Memory B cell (primary cell): ENCODE data around the gene GPR32.
A peak's percentile ranks its signal among the peaks of the same experiment; 100 is the strongest.
"Not testable (repeated sequence)": the region's sequence is repeated elsewhere in the genome, so short reads cannot be mapped to it uniquely, and the experiment has no call there.

Experiments
- ATAC-seq: fragments of 150-1000 bp; cut with Tn5 transposase; 2 replicates; pipeline ENCODE4 v1.10.0; 2021; ENCODE audit warnings: low read depth, mild to moderate bottlenecking, moderate library complexity
- DNase-seq, 2 donors: peaks; one replicate each; pipeline ENCODE4 v3.0.0; 2022; ENCODE audit warnings: low spot score in 2 of 2
- H3K27ac Mint-ChIP-seq: one replicate; pipeline ENCODE4 v1.8.0; 2022; ENCODE audit warnings: mild to moderate bottlenecking, moderate library complexity, mixed read lengths
- H3K27me3 Mint-ChIP-seq: one replicate; pipeline ENCODE4 v1.8.0; 2022; ENCODE audit warnings: mixed read lengths
- H3K36me3 Mint-ChIP-seq: one replicate; pipeline ENCODE4 v1.8.0; 2022; ENCODE audit warnings: mild to moderate bottlenecking, mixed read lengths
- H3K4me1 Mint-ChIP-seq: one replicate; pipeline ENCODE4 v1.8.0; 2022; ENCODE audit warnings: mixed read lengths
- H3K4me3 Mint-ChIP-seq: one replicate; pipeline ENCODE4 v1.8.0; 2022; ENCODE audit warnings: mild to moderate bottlenecking, moderate library complexity, mixed read lengths
- H3K9me3 Mint-ChIP-seq: one replicate; pipeline ENCODE4 v1.8.0; 2022; ENCODE audit warnings: mixed read lengths

The GPR32 gene

DNA sequence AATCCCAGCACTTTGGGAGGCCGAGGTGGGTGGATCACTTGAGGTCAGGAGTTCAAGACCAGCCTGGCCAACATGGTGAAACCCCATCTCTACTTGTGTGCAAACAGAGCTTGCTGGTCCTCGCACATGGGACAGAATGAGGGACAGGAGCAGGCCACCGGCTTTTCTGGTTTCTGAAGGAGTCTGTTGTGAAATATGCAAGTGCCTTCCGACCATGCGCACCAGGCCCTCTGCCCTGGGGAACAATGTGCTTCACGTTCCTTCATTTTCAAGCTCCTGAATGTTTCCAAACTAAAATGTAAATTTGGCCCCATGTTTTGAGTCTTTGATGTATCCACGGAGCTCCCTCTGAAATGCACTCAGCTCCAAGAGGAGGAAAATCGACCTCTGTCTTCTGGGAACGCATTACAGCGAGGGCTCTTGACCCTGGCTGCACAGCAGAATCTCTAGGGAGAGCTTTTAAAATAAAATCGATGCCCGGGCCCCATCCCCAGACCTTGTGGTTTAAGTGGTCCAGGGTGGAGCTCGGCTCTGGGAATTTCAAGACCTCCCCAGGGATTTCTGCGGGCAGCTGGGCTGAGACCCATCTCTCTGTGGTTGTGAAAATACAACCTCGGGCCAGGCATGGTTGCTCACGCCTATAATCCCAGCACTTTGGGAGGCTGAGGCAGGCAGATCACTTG, 10.6 kb downstream of the GPR32 start:
- DNase-seq = no peak
- H3K9me3 Mint-ChIP-seq = peaks cover 4% of the 10 kb centered on the region
- H3K27me3 Mint-ChIP-seq = peaks cover 31% of the 10 kb centered on the region
- no peaks in the 10 kb centered on the region for H3K36me3 Mint-ChIP-seq
- no peak for ATAC-seq
- H3K4me3 Mint-ChIP-seq = no peak overlapping the region
- no peak overlapping the region for H3K27ac Mint-ChIP-seq
- H3K4me1 Mint-ChIP-seq = peaks cover 3% of the 10 kb centered on the region

DNA sequence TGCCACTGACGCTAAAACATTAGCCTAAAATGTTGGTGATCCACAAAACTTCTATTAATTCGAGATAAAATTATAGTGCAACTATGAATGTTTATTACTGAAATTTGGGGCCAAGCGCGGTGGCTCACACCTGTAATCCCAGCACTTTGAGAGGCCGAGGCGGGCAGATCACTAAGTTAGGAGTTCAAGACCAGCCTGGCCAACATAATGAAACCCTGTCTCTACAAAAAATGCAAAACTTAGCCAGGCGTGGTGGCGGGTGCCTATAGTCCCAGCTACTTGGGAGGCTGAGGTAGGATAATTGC, 13.5 kb downstream of the GPR32 start:
- H3K36me3 Mint-ChIP-seq, ATAC-seq, H3K9me3 Mint-ChIP-seq, H3K4me3 Mint-ChIP-seq, H3K27ac Mint-ChIP-seq, DNase-seq, H3K4me1 Mint-ChIP-seq: not testable (repeated sequence)
- H3K27me3 Mint-ChIP-seq = peaks cover 23% of the 10 kb centered on the region

DNA sequence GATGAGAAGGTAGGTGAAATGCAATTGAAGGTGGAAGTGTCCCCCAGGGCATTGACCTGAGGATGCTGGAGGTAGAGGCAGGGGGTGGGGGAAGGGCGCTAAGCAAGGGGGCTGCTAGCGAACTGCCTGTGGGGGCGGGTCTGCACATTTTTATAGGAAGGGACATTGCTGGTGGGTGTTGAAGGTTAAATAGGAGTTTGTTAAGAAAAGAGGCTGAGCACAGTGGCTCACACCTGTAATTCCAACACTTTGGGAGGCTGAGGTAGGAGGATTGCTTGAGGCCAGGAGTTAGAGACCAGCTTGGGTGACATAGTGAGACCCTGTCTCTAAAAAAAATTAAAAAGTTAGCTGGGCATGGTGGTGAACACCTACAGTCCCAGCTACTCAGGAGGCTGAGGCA, 14.4 kb downstream of the GPR32 start:
- H3K4me3 Mint-ChIP-seq = no peak overlapping the region
- DNase-seq (no peak), ATAC-seq (no peak)
- peaks cover 3% of the 10 kb centered on the region for H3K4me1 Mint-ChIP-seq
- peaks cover 15% of the 10 kb centered on the region for H3K27me3 Mint-ChIP-seq
- no peaks in the 10 kb centered on the region for H3K9me3 Mint-ChIP-seq
- no peaks in the 10 kb centered on the region for H3K36me3 Mint-ChIP-seq
- H3K27ac Mint-ChIP-seq = no peak overlapping the region

- Mint-ChIP-seq H3K27me3 (peaks cover 15% of the 10 kb centered on the region), H3K36me3 (no peaks in the 10 kb centered on the region)
- no peak for DNase-seq
These were observed 15.1 kb downstream of the GPR32 start for GRCh38 chr19:50785329-50785728.

DNA sequence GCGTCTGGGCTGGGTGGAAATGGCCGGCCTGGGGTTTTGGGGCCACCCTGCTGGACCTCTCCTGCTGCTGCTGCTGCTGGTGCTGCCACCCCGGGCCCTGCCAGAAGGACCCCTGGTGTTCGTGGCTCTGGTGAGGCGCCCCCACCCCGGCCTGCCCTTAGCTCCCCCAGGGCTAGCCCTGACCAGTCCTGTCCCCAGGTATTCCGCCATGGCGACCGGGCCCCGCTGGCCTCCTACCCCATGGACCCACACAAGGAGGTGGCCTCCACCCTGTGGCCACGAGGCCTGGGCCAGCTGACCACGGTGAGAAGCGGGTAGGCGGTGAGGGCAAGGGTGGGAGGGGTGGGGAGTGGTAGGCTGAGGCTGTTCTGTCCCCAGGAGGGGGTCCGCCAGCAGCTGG, 20.1 kb downstream of the GPR32 start, which contains the start of gene ACP4:
Gene ACP4 (plus strand): TSS at position 20 of the 400 bp plus-strand sequence. CDS start 0 bp downstream, at position 20.
- DNase-seq (no peak), ATAC-seq (no peak)
- no peaks in the 10 kb centered on the region for H3K9me3 Mint-ChIP-seq
- peaks cover 8% of the 10 kb centered on the region for H3K4me1 Mint-ChIP-seq
- peaks cover 7% of the 10 kb centered on the region for H3K27me3 Mint-ChIP-seq
- H3K4me3 Mint-ChIP-seq = no peak within 1 kb of the TSS
- no peaks in the 10 kb centered on the region for H3K36me3 Mint-ChIP-seq
- H3K27ac Mint-ChIP-seq = no peak within 1 kb of the TSS

More at GRCh38 chr19:50785329-50785728, 15.1 kb downstream of the GPR32 start:
- no peak overlapping the region for H3K4me3 Mint-ChIP-seq
- ATAC-seq = no peak
- no peaks in the 10 kb centered on the region for H3K9me3 Mint-ChIP-seq
- no peak overlapping the region for H3K27ac Mint-ChIP-seq
- H3K4me1 Mint-ChIP-seq = peaks cover 3% of the 10 kb centered on the region

DNA sequence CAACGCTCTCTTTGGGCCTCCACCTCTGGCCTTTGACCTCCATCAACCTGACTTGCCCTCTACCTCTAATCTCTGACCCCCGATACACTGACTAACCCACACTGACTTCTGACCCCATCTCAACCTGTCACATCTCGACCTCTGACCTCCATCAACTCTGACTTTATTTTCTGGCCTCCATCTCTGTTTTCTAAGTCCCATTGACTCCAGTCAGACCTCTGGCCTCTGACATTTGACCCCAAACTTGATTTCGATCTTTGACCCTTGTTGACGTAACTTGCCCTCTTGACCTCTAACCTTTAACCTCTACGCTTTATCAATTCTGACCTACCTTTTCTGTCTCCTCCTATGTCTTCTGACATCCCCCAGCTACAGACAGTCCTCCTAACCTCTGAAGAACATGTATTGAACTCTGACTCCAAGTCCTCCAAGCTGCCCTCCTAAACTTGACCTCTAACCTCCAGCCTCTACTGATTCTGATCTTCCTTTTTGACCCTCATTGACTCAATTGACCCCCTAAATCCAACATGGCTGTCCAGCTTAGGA, 20.7 kb downstream of the GPR32 start:
- peaks cover 8% of the 10 kb centered on the region for H3K4me1 Mint-ChIP-seq
- H3K9me3 Mint-ChIP-seq = no peaks in the 10 kb centered on the region
- H3K27ac Mint-ChIP-seq = no peak overlapping the region
- DNase-seq = no peak
- no peaks in the 10 kb centered on the region for H3K36me3 Mint-ChIP-seq
- ATAC-seq = no peak
- no peak overlapping the region for H3K4me3 Mint-ChIP-seq
- H3K27me3 Mint-ChIP-seq = peaks cover 5% of the 10 kb centered on the region

DNA sequence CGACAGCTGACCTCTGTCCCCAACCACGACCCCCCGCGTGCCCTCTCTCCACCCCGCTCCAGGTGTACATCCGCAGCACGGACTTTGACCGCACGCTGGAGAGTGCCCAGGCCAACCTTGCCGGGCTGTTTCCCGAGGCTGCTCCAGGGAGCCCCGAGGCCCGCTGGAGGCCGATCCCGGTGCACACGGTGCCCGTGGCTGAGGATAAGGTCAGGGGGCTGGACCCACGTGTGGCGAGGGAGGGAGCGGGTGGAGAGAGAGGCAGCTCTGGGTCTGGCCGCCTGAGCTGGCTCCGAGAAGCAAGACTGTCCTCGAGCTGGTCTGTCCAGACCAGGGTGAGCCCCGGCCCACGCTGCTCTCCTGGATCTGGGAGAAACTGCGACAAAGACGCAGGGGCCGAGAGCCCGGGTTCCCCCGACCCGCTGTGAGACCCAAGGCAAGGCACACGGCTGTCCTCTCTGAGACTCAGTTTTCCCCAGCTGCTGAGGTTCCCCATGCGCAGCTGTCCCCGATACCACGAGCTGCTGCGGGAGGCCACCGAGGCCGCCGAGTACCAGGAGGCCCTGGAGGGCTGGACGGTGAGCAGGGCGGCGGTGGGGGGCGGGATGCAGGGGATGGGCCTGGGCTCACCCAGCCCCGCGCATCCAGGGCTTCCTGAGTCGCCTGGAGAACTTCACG, 21.5 kb downstream of the GPR32 start:
- H3K9me3 Mint-ChIP-seq = no peaks in the 10 kb centered on the region
- peaks cover 5% of the 10 kb centered on the region for H3K27me3 Mint-ChIP-seq
- H3K4me1 Mint-ChIP-seq = peaks cover 8% of the 10 kb centered on the region
- H3K27ac Mint-ChIP-seq = no peak overlapping the region
- ATAC-seq (no peak), DNase-seq (no peak)
- H3K4me3 Mint-ChIP-seq = no peak overlapping the region
- no peaks in the 10 kb centered on the region for H3K36me3 Mint-ChIP-seq

DNA sequence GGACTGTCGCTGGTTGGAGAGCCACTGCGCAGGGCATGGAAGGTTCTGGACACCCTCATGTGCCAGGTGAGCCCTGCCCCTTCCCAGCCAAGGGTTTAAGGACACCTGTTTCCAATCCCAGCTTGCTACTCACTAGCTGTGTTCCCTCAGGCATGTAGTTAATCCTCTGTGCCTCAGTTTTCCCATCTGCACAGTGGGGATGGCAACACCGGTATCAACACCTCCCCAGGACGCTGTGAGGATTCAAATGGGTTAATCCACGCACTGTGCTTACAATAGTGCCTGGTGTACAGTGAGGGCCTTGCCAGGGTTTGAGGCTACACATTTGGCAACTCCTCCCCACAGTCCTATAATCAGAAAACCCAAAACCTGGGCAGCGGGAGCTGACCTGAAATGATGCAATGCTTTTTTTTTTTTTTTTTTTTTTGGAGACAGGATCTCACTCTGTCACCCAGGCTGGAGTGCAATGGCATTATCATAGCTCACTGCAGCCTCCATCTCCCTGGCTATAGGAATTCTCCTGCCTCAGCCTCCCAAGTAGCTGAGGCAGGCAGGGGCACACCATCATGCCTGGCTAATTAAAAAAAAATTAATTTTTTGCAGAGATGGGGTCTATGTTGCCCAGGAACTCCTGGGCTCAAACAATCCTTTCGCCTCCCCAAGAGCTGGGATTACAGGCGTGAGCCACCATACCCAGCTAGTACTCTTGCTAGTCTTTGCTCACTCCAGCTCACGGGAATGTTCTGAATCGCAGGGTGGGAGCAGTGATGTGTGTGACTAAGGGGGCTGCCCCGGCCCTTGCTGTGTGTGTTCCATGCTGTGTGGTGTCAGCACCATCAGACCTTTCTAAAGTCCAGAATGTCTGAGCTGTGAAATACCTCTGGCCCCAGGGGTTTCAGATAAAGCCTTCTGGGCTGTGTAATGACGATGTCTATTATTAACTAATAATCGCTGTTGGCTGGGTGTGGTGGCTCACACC, 22.3 kb downstream of the GPR32 start:
- Mint-ChIP-seq H3K4me3 (no peak overlapping the region), H3K27me3 (peaks cover 5% of the 10 kb centered on the region), H3K9me3 (no peaks in the 10 kb centered on the region), H3K4me1 (peaks cover 8% of the 10 kb centered on the region), H3K36me3 (no peaks in the 10 kb centered on the region), H3K27ac (no peak overlapping the region)
- ATAC-seq (no peak), DNase-seq (no peak)

DNA sequence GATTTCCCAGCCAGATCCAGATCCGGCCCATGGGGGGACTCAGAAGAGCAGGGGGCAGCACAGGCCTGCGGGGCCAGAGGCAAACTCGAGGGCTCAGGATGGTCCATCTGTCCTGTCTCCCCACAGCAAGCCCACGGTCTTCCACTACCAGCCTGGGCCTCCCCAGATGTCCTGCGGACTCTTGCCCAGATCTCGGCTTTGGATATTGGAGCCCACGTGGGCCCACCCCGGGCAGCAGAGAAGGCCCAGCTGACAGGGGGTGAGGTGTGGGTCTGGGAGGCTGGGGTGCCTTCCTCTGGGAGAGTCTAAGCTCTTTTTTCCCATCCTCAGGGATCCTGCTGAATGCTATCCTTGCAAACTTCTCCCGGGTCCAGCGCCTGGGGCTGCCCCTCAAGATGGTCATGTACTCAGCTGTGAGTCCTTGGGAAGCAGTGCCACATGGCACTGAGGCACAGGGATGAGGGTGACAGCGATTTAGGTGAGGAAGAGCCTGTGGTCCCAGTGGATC, 23.3 kb downstream of the GPR32 start:
- ATAC-seq = no peak
- no peak overlapping the region for H3K4me3 Mint-ChIP-seq
- peaks cover 3% of the 10 kb centered on the region for H3K36me3 Mint-ChIP-seq
- no peak for DNase-seq
- no peaks in the 10 kb centered on the region for H3K9me3 Mint-ChIP-seq
- H3K27ac Mint-ChIP-seq = no peak overlapping the region
- H3K4me1 Mint-ChIP-seq = peaks cover 8% of the 10 kb centered on the region
- peaks cover 5% of the 10 kb centered on the region for H3K27me3 Mint-ChIP-seq

DNA sequence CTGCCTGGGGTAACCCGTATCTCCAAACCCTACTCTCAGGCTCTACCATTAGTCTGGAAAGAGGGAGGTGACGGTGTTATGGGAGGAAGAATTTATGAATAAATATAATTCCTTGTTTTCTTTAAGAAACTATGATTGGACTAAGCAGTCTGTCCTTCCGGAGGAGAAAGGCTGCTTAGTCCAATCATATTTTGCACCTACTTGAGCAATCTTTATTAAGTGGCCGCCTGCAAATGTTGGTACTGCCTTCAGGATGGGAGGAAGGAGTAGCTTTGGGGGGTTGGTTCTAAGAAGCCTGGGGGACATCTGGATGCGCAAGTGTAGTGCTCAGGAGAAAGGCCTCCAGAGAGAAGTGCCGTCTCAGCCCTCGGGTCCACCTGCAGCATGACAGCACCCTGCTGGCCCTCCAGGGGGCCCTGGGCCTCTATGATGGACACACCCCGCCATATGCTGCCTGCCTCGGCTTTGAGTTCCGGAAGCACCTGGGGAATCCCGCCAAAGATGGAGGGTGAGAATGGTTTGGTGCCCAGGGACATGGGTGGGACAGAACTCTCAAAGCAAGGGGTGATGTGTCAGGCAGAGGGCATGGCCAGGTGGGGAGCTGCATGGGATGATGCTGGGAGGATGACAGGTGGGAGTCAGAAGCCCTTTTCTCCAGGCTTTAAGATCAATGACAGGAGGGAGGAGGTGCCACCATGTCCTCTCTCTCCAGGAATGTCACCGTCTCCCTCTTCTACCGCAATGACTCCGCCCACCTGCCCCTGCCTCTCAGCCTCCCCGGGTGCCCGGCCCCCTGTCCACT, 24.0 kb downstream of the GPR32 start:
- H3K27ac Mint-ChIP-seq = peak overlapping the region; percentile 25
- ATAC-seq (peak; percentile 77), DNase-seq (no peak)
- H3K4me3 Mint-ChIP-seq = peak overlapping the region; percentile 6
- H3K36me3 Mint-ChIP-seq = peaks cover 3% of the 10 kb centered on the region
- no peaks in the 10 kb centered on the region for H3K9me3 Mint-ChIP-seq
- H3K27me3 Mint-ChIP-seq = peaks cover 5% of the 10 kb centered on the region
- peaks cover 8% of the 10 kb centered on the region for H3K4me1 Mint-ChIP-seq

- Mint-ChIP-seq H3K9me3 (no peaks in the 10 kb centered on the region), H3K36me3 (peaks cover 3% of the 10 kb centered on the region), H3K27ac (no peak overlapping the region), H3K4me1 (peaks cover 9% of the 10 kb centered on the region), H3K27me3 (peaks cover 5% of the 10 kb centered on the region), H3K4me3 (no peak overlapping the region)
- DNase-seq = no peak
- no peak for ATAC-seq
These were observed 24.8 kb downstream of the GPR32 start for GRCh38 chr19:50794876-50795663.

DNA sequence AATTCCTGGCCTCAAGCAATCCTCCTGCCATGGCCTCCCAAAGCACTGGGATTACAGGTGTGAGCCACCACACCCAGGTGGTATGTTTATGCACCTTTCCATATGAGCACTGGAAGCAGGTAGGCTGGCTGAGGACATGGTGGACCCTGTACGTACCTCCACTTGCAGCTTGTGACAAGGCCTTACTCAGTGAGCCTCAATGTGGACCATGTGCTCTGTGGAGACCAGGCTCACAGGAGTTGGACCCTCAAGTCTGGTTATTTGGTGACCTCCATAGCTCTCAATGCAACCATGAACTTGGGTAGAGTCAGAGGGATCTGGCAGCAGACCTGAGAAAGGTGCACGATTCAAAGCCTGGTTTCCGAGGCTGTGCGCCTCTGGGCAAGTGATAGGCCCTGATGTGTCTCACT, 25.4 kb downstream of the GPR32 start:
- Mint-ChIP-seq H3K9me3 (no peaks in the 10 kb centered on the region), H3K36me3 (peaks cover 6% of the 10 kb centered on the region), H3K27me3 (peaks cover 5% of the 10 kb centered on the region), H3K27ac (no peak overlapping the region), H3K4me1 (peaks cover 11% of the 10 kb centered on the region), H3K4me3 (no peak overlapping the region)
- no peak for ATAC-seq
- no peak for DNase-seq
